HTR-8/SVneo (cell line): ENCODE data around the gene SOAT1.

Experiments
- DNase-seq: peaks from one replicate; pipeline ENCODE4 v3.0.0; 2011; ENCODE audit warnings: low spot score, mixed read lengths; ENCODE audit not compliant: insufficient read length
- FAIRE-seq: peaks from 2 replicates; lab custom pipeline; 2011; peaks lifted over from hg19 to GRCh38; lab: Jason Lieb, UNC

SOAT1 gene

DNA sequence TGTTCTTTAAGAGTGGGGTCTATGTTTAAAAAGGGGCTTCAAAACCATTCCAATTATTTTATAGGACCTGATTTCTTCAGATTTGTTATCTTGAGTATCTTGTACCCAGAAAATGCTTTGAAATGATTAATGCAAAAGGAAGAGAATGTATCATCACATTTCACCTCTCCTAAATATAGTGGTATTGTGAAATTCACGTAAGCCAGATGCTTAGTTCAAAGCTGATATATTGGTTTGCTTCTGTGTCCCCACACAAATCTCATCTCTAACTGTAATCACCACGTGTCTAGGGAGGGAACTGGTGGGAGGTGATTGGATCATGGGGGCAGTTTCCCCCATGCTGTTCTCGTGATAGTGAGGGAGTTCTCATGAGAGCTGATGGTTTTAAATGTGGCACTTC is 8.5 kb downstream of the SOAT1 start:
- no peak for DNase-seq
- no peak for FAIRE-seq

DNA sequence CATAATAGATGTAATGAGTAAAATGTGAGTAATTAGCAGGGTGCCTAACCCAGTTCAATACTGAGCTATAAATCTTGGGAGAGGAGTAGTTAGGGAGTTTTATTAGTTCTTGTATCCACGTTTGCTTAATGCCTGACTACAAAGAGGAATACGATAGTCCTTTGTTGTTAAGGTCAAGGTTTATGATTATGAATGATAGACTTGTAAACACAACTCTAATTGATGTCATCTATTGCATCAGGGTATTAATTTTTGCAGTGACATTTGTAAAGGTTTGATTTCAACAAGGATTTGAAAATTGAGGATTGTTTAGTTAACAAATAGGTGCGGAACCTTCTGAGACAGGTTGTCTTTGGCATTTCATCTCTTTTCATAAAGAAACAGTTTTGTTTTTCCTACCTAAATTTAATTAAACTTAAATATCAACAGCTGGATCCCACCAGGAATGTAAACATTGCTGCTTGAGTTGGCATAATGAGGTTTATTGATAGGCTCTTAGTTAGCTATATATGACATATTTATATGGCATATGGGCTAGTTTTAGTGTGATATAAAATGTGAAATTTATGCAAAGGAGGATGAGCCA is 9.7 kb downstream of the SOAT1 start:
- FAIRE-seq (no peak), DNase-seq (no peak)

DNA sequence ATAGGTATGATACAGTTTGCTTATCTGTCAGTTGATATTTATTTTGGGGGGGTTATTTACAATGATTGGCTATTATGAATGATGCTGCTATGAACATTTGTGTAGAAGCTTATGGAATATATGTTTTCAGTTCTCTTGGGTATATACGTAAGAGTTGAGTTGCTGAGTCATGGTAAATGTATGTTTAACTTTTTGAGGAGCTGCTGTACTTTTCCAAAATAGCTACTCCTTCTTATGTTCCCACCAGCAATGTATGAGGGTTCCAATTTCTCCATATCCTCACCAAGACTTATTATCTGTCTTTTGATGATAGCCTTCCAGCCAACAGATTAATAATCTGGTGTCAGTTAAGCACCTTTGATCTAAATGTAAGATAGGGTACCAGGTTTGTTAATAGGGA is 11.9 kb downstream of the SOAT1 start:
- DNase-seq, result no peak
- FAIRE-seq, result no peak

DNA sequence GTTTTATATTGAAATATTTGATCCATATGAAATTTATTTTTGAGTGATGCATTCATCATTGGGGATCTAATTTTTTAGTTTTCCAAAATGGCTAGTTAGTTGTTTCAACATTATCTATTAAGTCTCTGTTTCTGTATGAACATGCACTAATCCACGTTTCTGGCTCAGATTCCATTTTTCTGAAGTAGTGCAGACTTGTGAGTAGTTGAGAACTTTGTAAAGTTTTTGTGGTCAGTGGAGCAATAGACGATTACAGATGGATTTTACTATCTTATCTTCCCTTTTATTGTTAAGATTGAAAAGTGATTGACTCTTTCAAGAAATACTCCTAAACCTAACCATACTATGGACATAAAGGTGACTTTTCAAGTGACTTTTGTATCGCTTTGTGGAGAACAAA is 16.7 kb downstream of the SOAT1 start:
- DNase-seq (no peak), FAIRE-seq (no peak)

DNA sequence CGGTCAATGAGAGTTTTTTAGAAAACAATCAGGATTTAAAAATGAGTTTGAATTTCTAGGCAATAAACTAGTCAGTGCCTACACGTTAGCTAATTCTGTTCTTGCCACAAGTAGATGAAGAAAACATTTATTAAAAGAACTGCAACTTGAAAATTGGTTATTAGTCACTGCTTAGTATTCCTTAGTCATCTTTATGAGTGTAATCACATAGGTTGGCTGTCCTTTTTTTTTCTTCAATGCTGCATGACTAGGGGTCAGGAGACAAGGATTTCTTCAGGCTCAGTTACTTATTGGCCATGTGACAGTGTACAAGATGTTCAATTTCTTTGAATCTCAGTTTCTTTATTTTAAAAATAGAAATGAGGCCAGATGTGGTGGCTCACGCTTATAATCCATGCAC is 17.1 kb downstream of the SOAT1 start:
- peak; percentile 33 for DNase-seq
- no peak for FAIRE-seq

DNA sequence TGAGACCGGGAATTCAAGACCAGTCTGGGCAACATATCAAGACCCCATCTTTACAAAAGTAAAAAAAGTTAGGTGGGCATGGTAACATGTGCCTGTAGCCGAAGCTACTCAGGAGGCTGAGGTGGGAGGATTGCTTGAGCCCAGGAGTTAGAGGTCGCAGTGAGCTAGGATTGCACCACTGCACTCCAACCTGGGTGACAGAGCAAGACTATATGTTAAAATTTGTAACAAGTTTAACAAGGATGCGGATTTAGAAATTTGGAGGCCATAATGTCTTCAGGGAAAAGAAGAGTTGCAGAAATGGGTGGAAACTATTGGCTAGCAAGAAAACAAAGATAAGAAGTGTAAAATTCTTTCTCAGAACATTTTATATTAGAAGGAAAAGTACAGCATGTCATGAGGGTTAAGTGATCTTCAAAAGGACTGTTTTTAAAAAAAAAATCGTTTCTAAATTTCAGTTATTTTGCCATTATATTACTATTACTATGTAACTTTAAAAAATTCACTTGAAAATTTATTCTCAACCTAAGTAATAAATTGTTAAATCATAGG is 17.6 kb downstream of the SOAT1 start:
- FAIRE-seq (no peak), DNase-seq (no peak)

DNA sequence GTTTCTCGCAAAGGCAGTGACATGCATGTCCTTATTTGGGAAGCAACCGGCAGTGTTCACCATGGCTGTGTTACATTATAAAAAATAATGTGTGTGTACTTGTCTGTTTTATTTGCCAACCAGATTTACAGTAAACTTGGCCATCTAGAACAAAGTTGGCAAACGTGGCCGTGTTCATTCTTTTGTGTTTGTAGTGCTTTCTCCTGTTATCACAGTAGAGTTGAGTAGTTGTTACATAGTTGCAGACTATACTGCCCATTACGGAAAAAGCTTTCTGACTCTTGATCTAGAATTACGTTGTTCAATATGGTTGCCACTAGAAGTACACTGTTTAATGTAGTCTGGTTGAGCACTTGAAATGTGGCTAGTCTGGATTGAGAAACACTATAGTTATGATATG is 19.4 kb downstream of the SOAT1 start:
- FAIRE-seq (no peak), DNase-seq (no peak)

DNA sequence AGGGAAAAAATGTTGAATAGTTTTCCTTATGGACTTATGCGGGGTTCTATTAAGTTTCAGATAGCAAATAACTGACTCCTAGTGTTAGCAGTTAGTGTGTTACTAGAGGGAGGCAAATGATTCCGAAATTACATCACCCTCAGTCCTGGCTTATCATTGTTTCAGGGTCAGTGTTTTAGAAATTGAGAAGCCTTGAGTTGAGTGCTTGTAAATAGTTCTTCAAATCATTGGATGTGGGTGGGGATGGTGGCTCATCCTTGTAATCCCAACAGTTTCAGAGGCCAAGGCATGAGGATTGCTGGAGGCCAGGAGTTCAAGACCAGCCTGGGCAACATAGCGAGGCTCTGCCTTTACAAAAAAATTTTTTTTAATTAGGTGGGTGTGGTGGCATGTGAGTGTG is 21.3 kb downstream of the SOAT1 start:
- no peak for DNase-seq
- no peak for FAIRE-seq

DNA sequence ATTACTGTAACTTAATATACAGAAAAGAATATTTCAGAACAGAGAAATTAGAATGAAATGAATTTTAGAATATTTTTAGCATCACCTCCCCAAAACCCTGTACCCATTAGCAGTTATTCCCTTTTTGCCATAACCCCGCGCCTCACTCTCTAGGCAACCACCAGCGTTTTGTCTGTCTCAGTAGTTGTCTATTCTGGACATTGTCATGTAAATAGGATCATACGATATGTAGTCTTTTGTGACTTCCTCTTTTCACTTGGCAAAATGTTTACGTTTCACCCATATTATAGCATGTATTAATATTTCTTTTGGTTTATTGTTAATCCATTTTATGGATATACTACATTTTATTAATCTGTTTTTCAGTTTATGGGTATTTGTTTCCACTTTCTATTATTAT is 24.9 kb downstream of the SOAT1 start:
- FAIRE-seq, result no peak
- DNase-seq, result no peak

DNA sequence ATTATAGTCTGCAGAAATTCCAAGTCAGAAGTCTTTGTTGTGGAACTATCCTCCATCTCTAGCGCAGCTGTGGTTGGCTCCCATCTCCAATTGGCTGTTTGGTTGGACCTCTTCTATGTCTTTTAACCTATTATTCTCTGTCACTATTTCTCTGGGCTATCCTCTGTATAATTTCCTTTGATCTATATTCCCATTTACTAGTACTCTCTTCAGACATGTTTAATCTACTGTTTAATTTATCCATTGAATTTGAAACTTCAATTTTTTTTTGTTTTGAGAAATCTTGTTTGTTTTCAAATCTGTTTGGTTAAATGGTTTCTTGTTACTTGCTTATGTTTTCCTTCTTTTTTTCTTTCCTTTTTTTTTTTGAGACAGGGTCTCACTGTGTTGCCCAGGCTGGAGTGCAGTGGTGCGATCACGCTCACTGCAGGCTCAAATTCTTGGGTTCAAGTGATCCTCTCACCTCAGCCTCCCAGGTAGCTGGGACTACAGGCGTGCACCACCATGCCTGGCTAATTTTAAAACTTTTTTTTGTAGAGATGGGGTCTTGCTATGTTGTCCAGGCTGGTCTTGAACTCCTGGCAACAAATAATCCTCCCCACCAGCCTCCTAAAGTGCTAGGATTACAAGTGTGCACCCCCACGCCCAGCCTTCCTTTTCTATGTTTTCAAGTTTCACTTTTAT is 28.1 kb downstream of the SOAT1 start:
- FAIRE-seq (no peak), DNase-seq (no peak)

DNA sequence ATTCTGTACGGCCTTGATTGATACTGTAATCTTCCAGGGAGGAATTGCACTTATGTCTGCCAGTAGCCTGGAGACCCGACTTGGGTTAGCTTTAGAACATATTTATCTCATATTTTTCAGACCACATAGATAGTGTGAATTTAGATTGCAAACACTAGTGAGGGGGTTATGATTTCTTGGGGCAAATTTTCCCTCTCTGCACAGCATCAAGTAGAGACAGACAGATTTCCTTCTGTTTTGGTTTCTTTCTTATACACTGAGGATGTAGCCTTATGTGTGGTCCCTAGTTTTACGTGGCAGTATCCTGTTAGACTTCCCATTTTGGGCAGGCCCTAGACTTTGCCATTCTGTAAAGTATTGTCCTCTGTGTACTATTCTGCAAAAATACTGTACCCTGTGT is 29.0 kb downstream of the SOAT1 start:
- FAIRE-seq (no peak), DNase-seq (no peak)

DNA sequence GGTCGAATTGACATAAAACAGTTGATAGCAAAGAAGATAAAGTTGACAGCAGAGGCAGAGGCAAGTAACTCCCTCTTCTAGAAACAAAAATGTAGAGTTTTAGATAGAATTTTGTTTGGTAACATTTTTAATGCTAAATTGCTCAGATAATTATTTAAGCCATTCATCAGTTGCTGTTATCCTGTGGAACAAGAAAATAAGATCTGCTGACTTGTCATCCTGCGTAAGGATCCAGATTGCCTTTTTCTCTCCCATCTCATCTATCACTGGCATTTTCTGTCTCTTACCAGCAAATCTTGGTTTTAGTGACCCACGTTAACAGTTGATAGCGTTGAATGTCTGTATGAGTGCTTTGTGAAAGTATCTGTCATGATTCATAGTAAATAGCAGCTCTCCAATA is 29.8 kb downstream of the SOAT1 start:
- no peak for FAIRE-seq
- DNase-seq, result no peak

DNA sequence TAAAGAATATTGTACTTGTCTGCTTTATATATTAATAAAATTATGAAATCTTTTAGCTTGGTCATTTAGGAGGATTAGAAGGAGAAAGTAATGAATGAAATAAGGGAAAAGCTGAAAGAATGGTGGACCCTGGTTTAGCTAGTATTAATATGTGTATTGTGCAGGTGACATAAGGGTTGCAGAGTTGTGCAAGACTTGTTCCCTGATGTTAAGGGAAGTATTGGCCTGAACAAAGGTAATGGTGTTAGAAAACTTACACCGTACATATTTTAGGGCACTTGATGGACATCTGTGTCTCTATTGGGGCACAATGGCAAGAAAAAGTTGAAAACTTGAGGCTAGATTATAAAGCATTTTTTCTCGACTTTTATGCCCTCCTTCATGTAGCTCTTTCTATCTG is 32.2 kb downstream of the SOAT1 start:
- DNase-seq (no peak), FAIRE-seq (no peak)

DNA sequence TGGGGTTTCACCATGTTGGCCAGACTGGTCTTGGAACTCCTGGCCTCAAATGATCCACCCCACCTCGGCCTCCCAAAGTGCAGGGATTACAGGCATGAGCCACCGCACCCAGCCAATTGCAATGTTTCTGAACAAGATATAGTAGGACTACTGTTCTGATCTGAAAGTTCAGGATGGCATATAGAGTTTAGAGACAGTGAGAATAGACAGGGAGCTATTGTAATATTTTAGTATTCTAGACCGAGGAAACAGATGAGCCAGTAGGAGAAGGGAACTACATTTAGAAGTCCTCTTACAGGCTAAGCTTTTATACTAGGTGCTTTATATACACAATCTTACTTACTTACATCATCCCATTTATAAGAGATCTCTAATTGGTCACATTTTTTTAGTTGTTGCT is 33.1 kb downstream of the SOAT1 start:
- FAIRE-seq, result no peak

DNA sequence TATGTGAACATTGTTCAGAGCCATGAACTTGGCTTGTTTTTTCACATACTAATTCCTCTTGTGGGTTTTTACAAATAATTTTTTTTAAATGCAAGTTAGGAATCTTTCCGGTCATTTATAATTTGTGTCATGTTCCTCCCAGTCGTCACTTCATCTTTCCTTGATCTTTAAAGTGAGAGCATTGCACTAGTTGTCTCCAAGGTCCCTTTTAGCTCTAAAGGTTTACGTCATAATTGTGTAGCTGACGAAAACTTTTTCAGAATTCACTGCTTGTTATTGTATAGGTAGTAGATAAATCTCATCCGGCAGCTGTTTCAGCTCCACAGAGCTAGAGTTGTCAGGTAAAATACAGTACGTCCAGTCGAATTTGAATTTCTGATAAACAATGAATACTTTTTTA is 33.6 kb downstream of the SOAT1 start:
- FAIRE-seq (no peak), DNase-seq (no peak)

More for the DNA sequence above, 33.1 kb downstream of the SOAT1 start:
- DNase-seq, result no peak

DNA sequence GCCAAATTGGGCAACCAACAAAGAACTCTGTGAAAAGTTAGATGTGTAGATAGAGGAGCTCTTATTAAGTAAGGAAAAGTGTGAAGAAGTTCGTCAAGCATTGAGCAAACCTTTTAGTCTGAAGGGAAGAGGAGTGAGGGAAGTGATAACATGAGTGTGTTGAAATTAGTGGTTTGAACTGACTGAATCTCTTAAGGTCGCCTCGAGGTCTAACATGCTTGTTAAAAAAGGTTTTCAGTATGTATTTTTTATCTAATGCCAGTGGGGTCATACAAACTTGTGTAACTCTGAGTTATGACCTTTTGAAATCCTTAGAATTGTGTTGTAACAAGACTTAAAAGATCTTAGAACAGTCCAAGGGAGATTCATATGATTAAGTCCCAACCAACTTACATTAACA is 34.1 kb downstream of the SOAT1 start:
- no peak for FAIRE-seq
- DNase-seq, result no peak

DNA sequence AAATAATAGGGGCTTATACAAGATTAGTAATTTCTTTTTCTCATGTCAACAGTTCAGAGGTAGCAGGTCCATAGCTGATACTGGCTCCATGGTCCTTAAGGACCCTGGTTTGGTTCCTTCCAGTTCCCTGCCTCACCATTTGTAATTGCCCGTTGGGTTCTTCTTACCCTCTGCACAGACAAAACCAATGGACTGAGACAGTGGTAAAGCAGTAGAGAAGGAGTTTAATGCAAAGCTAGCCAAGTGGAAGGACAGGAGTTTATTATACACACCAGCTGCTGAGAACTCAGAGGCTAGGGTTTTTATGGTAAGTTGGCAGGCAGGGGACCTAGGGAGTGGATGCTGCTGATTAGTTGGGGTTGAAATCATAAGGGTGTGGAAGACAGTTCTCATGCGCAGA is 36.3 kb downstream of the SOAT1 start:
- FAIRE-seq (no peak), DNase-seq (no peak)

DNA sequence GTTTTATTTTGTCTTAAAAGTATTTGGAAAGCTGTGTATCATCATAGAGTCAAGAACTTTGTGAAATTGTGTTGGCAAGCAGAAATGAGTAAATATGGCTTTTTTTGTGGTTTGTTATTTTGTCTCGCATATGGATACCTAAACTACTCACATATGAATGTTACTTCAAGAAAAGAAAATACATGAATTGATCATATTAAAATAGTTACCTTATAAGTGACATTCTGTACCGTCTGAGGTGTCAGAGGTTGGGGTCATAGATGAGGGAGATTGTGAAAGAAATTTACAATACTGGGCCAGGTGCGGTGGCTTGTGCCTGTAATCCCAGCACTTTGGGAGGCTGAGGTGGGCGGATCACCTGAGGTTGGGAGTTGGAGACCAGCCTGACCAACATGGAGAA is 40.8 kb downstream of the SOAT1 start:
- DNase-seq, result no peak
- no peak for FAIRE-seq

DNA sequence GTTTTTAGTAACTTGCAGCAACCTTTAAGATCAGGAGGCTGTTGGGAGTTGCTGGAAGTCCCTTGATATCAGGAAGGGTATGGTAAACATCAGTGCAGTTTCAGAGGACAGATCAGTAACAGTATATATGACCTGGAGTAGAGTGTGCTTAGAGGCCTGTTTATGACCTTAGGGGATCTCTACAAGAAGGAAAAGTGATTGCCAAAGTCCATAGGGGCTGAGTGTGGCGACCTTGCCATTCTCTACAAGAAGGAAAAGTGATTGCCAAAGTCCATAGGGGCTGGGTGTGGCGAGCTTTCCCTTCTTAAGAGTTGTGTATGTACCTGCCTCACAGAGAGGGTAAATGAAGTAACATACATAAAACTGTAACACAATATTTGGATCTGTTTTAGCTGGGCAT is 43.7 kb downstream of the SOAT1 start:
- DNase-seq, result no peak
- FAIRE-seq, result no peak

DNA sequence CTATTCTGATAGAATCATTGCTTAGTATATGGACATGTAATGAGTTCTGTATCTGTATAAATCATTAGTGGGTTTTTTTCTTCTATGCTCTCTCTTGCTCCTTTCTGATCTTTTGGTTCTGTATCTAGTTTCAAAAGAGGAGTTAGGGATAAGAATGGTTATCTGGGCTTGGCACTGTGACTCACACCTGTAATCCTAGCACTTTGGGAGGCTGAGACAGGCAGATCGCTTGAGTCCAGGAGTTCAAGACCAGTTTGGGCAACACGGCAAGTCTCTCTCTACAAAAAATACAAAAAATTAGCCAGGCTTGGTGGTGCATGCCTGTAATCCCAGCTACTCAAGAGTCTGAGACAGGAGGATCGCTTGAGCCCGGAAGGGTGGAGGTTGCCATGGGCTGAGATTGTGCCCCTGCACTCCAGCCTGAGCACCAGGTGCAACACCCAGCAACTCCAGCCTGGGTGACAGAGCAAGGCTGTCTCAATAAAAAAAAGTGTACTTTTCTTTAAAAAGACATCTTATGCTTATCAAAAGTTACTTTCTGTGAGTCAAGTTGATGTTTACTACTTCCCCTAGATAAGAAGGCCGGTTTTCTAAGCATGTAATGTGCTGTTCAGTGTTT is 44.5 kb downstream of the SOAT1 start:
- DNase-seq (no peak), FAIRE-seq (no peak)

DNA sequence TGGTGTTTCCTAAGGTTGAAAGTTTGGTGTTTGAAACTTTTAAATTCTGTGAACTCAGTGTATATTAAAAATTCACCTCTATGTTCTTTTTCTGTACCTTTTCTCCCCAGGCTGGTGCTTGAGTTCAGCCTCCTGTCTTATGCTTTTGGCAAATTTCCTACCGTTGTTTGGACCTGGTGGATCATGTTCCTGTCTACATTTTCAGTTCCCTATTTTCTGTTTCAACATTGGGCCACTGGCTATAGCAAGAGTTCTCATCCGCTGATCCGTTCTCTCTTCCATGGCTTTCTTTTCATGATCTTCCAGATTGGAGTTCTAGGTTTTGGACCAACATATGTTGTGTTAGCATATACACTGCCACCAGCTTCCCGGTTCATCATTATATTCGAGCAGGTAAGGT is 47.3 kb downstream of the SOAT1 start:
- FAIRE-seq (no peak), DNase-seq (no peak)
